Measurements from ENCODE around the gene RPL15.
"Not testable (repeated sequence)": the region's sequence is repeated elsewhere in the genome, so short reads cannot be mapped to it uniquely, and the experiment has no call there.

RPL15 gene

DNA sequence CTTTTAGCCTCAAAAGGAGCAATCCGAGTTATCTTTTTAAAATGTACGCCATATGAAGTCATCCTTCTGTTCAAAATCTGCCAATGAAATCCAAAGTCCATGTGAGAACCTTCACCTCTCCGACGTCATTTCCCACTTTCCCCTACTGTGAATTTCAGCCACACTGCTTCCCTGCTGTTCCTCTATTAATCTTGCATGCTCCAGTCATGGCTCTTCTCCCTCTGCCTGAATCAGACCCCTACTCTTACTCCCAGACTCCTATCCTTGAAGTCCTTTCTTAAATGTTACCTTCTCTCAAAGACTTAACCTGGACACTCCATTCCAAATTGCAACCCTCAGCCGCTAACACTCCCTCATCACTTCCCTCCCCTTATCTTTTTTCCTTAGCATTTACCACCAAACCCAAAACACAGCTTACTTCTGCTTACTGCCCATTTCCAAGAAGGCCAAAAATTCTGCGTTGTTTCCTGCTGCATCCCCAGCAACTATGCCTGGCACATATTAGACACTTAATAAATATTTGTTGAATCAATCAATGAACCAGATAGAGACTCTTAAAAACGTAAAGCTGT, 1.3 kb upstream of the RPL15 start:
- CTCF ChIA-PET, result interaction anchor here (1.3 kb wide), 1 partner anchor 81 kb away, joined by 3 read pairs; no protein-coding TSS in a partner anchor
- TF ChIP-seq, protein P1, sequence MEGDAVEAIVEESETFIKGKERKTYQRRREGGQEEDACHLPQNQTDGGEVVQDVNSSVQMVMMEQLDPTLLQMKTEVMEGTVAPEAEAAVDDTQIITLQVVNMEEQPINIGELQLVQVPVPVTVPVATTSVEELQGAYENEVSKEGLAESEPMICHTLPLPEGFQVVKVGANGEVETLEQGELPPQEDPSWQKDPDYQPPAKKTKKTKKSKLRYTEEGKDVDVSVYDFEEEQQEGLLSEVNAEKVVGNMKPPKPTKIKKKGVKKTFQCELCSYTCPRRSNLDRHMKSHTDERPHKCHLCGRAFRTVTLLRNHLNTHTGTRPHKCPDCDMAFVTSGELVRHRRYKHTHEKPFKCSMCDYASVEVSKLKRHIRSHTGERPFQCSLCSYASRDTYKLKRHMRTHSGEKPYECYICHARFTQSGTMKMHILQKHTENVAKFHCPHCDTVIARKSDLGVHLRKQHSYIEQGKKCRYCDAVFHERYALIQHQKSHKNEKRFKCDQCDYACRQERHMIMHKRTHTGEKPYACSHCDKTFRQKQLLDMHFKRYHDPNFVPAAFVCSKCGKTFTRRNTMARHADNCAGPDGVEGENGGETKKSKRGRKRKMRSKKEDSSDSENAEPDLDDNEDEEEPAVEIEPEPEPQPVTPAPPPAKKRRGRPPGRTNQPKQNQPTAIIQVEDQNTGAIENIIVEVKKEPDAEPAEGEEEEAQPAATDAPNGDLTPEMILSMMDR (IDR thresholded peaks at IDR 0.05; ENCODE audit: control extremely low read depth, extremely low read depth, low read depth, missing control alignments), result no peak
- DNase-seq (ENCODE audit: extremely low spot score), result no peak
- POLR2A ChIA-PET, result no interaction called here

DNA sequence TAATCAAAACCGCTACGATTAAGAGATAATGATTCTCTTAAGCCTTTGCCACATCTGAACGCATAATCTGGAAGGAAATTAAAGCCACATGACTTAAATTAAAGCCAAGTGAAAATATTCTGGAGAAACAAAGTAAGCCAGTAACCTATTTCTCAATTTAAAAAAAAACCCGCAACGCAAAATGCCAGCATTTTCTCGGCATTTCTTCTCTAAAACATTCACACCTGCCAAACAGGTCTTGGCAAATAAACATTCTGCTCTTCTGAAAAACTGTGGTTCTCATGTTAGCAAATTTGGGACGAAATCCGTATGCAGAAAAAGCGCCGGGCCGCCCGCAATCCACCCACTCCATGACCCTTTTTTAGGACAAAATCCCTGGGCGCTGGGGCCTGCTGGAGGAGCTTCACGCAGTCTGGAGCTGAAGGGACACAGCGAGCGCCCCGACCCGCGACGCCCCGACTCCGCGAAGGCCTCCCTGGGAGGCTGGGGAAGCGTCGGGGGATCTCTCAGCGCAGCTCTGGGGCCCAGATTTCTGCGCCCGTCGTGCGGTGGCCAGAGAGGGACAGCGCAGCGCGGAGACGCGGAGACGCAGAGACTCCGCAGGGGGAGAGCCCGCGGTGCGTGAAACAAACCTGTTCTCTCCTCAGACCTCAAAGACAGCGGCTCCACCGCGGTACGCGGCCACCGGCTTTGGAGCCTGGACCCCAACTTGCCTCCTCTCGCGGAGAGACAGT, 613 bp upstream of the RPL15 start:
- no peak for DNase-seq (ENCODE audit: extremely low spot score)
- POLR2A ChIA-PET, result interaction anchor here (0.6 to 1.6 kb wide), 26 partner anchors 9 to 753 kb away, joined by 3 to 11 read pairs (median 4); no protein-coding TSS in a partner anchor
- TF ChIP-seq, protein P1 (IDR thresholded peaks at IDR 0.05; ENCODE audit: control extremely low read depth, extremely low read depth, low read depth, missing control alignments), result no peak
- CTCF ChIA-PET, result interaction anchor here (1.0 to 1.6 kb wide), 4 partner anchors 9 to 82 kb away, joined by 3 to 4 read pairs (median 4); no protein-coding TSS in a partner anchor

DNA sequence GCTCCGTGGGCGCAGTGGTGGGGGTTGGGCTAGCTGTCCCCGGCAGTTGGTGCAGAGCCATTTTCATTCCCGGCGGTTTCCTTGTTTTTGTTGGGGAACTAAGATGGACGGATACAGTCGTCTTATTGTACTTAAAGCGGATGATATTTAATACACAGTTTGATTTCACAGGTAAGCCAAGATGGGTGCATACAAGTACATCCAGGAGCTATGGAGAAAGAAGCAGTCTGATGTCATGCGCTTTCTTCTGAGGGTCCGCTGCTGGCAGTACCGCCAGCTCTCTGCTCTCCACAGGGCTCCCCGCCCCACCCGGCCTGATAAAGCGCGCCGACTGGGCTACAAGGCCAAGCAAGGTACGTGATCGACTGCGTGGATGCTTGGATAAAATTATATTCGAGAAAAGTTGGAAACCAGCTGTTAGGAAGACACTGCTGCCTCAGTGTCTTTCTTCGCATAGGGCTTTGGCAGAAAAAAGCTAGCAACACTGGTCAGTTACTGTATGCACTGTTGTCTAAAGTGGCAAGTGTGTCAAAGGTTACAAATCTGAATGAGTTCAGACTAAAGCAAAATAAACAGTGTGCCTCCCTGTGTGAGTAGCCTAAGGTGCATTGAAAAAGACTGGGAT, 859 bp downstream of the RPL15 start:
- DNase-seq (ENCODE audit: extremely low spot score), result not testable (repeated sequence)
- ChIA-PET POLR2A (interaction anchor here (0.5 to 1.6 kb wide), 9 partner anchors 10 to 110 kb away, joined by 3 to 11 read pairs (median 4); no protein-coding TSS in a partner anchor), CTCF (interaction anchor here (0.7 to 1.7 kb wide), 6 partner anchors 11 to 30 kb away, joined by 3 to 4 read pairs (median 4); no protein-coding TSS in a partner anchor)

DNA sequence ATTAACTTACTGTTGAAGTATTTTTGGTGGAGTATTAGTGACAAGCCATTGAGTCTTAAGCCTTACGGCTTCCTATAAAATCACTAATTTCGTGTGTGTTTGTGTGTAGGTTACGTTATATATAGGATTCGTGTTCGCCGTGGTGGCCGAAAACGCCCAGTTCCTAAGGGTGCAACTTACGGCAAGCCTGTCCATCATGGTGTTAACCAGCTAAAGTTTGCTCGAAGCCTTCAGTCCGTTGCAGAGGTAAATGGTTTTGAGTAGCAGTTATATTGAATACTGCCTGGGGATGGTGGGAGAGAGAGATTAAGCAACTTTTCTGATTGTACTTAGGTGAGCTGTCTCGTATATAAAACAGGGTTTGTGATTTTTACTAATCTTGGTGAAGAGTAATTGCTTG, 1.4 kb downstream of the RPL15 start:
- not testable (repeated sequence) for DNase-seq (ENCODE audit: extremely low spot score)
- POLR2A ChIA-PET, result interaction anchor here (0.5 to 1.1 kb wide), 3 partner anchors 10 to 63 kb away, joined by 3 to 4 read pairs (median 3); no protein-coding TSS in a partner anchor
- CTCF ChIA-PET, result interaction anchor here (0.7 to 1.7 kb wide), 4 partner anchors 21 to 30 kb away, joined by 3 to 5 read pairs (median 4); no protein-coding TSS in a partner anchor

DNA sequence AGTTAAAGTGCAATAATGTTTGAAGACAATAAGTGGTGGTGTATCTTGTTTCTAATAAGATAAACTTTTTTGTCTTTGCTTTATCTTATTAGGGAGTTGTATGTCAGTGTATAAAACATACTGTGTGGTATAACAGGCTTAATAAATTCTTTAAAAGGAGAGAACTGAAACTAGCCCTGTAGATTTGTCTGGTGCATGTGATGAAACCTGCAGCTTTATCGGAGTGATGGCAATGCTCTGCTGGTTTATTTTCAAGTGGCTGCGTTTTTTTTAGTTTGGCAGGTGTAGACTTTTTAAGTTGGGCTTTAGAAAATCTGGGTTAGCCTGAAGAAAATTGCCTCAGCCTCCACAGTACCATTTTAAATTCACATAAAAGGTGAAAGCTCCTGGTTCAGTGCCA, 2.7 kb downstream of the RPL15 start:
- no peak for DNase-seq (ENCODE audit: extremely low spot score)
- TF ChIP-seq, protein P1 (IDR thresholded peaks at IDR 0.05; ENCODE audit: control extremely low read depth, extremely low read depth, low read depth, missing control alignments), result no peak
- POLR2A ChIA-PET, result no interaction called here
- CTCF ChIA-PET, result interaction anchor here (0.8 to 1.7 kb wide), 3 partner anchors 29 to 69 kb away, joined by 3 to 5 read pairs (median 4); no protein-coding TSS in a partner anchor

DNA sequence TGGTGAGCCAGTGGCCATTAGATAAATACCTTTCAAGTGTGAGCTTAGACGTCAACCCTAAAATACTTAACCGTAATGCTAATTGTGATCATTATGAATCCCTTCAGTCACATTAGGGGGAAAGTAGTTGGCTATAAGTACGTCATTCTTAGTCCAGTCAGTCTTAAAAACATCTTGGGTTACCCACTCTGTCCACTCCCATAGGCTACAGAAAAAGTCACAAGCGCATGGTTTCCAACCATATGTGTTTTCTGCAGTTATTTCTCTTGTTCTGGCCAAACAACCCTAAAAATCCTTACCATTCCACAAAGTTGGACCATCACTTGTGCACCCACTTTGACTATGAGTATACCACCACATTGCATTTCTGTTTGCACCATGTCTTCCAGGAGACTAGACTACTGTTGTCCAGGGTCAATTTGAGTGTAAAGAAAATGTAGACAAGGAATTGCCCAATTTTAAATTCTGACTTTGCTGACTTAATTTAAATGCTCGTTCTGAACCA, 3.3 kb downstream of the RPL15 start:
- CTCF ChIA-PET, result no interaction called here
- POLR2A ChIA-PET, result no interaction called here
- no peak for DNase-seq (ENCODE audit: extremely low spot score)
- TF ChIP-seq, protein P1 (IDR thresholded peaks at IDR 0.05; ENCODE audit: control extremely low read depth, extremely low read depth, low read depth, missing control alignments), result no peak

DNA sequence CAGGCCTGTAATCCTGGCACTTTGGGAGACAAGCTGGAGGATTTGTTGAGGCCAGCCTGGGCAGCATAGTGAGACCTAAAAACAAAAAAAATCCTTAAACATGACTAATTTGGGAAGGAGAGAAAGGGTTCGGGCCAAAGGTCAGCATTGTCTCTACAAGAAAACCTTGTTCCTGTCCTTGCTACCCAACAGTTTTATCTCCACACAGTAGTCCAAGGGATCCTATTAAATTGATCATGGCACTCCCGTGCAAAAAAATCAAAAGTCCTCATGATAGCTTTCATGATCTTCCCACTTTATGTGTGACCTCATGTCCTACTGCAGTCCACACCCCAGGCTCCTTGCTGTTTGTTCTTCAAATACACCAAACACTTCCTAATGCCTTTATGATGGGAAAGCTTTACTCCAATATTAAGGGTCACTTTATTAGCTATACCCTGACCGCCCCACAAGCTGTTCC, 4.2 kb downstream of the RPL15 start:
- no peak for DNase-seq (ENCODE audit: extremely low spot score)
- POLR2A ChIA-PET, result interaction anchor here (0.8 to 0.9 kb wide), 2 partner anchors 23 to 25 kb away, joined by 3 to 4 read pairs; no protein-coding TSS in a partner anchor
- CTCF ChIA-PET, result no interaction called here

More for the DNA sequence above, 4.2 kb downstream of the RPL15 start:
- TF ChIP-seq, protein P1 (IDR thresholded peaks at IDR 0.05; ENCODE audit: control extremely low read depth, extremely low read depth, low read depth, missing control alignments), result no peak

All from GM10248 (cell line).